ENCODE measurements around the gene MOB1B. TPM values are rescaled to one million over a fixed set of nuclear protein-coding genes. Genes with fewer than 3 reads are reported as not detected.

The MOB1B gene
- total RNA-seq, 2 experiments from 2014 or later, result 20.3 to 20.5 TPM

GRCh38 chr4:70903291-70903603 lies 1.1 kb downstream of the MOB1B start:
- POLR2A ChIA-PET, result no interaction called here
- CTCF ChIA-PET, result no interaction called here

GRCh38 chr4:70908993-70909556 lies 6.9 kb downstream of the MOB1B start:
- CTCF ChIA-PET, result interaction anchor here (0.6 to 0.8 kb wide), 2 partner anchors 71 to 327 kb away, joined by 3 to 4 read pairs; no protein-coding TSS in a partner anchor
- POLR2A ChIA-PET, result no interaction called here

GRCh38 chr4:70914000-70914399 lies 11.8 kb downstream of the MOB1B start:
- ChIA-PET CTCF (no interaction called here), POLR2A (no interaction called here)

GRCh38 chr4:70914631-70915030 lies 12.5 kb downstream of the MOB1B start:
- POLR2A ChIA-PET, result no interaction called here
- CTCF ChIA-PET, result no interaction called here

- ChIA-PET CTCF (no interaction called here), POLR2A (no interaction called here)
These were observed 13.1 kb downstream of the MOB1B start for GRCh38 chr4:70915036-70915815.

GRCh38 chr4:70915874-70916559 lies 13.8 kb downstream of the MOB1B start:
- CTCF ChIA-PET, result no interaction called here
- POLR2A ChIA-PET, result interaction anchor here (1.1 kb wide), 1 partner anchor 229 kb away, joined by 3 read pairs; no protein-coding TSS in a partner anchor

- CTCF ChIA-PET, result no interaction called here
- POLR2A ChIA-PET, result no interaction called here
These were observed 18.4 kb downstream of the MOB1B start for GRCh38 chr4:70920592-70920991.

- ChIA-PET CTCF (no interaction called here), POLR2A (no interaction called here)
These were observed 23.2 kb downstream of the MOB1B start for GRCh38 chr4:70925418-70925817.

- ChIA-PET CTCF (interaction anchor here (0.7 to 0.8 kb wide), 2 partner anchors 44 to 183 kb away, joined by 3 read pairs; no protein-coding TSS in a partner anchor), POLR2A (interaction anchor here (0.6 kb wide), 1 partner anchor 332 kb away, joined by 7 read pairs; no protein-coding TSS in a partner anchor)
These were observed 23.9 kb downstream of the MOB1B start for GRCh38 chr4:70925899-70926635.

GRCh38 chr4:70927502-70928137 lies 25.5 kb downstream of the MOB1B start:
- ChIA-PET CTCF (interaction anchor here (0.6 kb wide), 1 partner anchor 16 kb away, joined by 4 read pairs; no protein-coding TSS in a partner anchor), POLR2A (no interaction called here)

GRCh38 chr4:70930530-70931256 lies 28.5 kb downstream of the MOB1B start:
- POLR2A ChIA-PET, result interaction anchor here (0.6 kb wide), 2 partner anchors 44 to 65 kb away, joined by 4 to 6 read pairs; no protein-coding TSS in a partner anchor
- CTCF ChIA-PET, result no interaction called here

- ChIA-PET POLR2A (interaction anchor here (0.6 kb wide), 1 partner anchor 64 kb away, joined by 6 read pairs; no protein-coding TSS in a partner anchor), CTCF (no interaction called here)
These were observed 29.2 kb downstream of the MOB1B start for GRCh38 chr4:70931347-70931746.

- ChIA-PET POLR2A (no interaction called here), CTCF (no interaction called here)
These were observed 30.8 kb downstream of the MOB1B start for GRCh38 chr4:70932984-70933383.

- CTCF ChIA-PET, result no interaction called here
- POLR2A ChIA-PET, result no interaction called here
These were observed 33.0 kb downstream of the MOB1B start for GRCh38 chr4:70935038-70935695.

GRCh38 chr4:70936200-70936787 lies 34.1 kb downstream of the MOB1B start:
- CTCF ChIA-PET, result no interaction called here
- POLR2A ChIA-PET, result no interaction called here

- ChIA-PET CTCF (no interaction called here), POLR2A (no interaction called here)
These were observed 35.9 kb downstream of the MOB1B start for GRCh38 chr4:70938086-70938485.

- ChIA-PET CTCF (no interaction called here), POLR2A (no interaction called here)
These were observed 38.0 kb downstream of the MOB1B start for GRCh38 chr4:70940134-70940533.

GRCh38 chr4:70943114-70943513 lies 40.9 kb downstream of the MOB1B start:
- ChIA-PET CTCF (no interaction called here), POLR2A (no interaction called here)

All from activated CD8-positive, alpha-beta memory T cell treated with anti-CD3 and anti-CD28 coated beads for 36 hours (primary cell).